Spleen (tissue), 11 donors: ENCODE results near the gene DHX35. TPM values are rescaled to one million over a fixed set of nuclear protein-coding genes. Genes with fewer than 3 reads are reported as not detected.

Experiments used
- DNase-seq: peaks from one replicate; pipeline ENCODE4 v3.0.0-alpha.2; 2020
- H3K27ac ChIP-seq, 8 donors: fragments of 200-600 bp; sonication (generic) in 7 of 8; 1 replicate in 4 of 8; 2 replicates in 4 of 8; pipeline versions ENCODE4 v1.5.0 to v1.8.0; 2016 to 2021; ENCODE audit warnings: inconsistent platforms in 4 of 8, mild to moderate bottlenecking in 4 of 8, moderate library complexity in 1 of 8
- H3K27me3 ChIP-seq, 7 donors: fragments of 200-600 bp; sonication (generic) in 6 of 7; replicated peaks in 1 of 7; 1 replicate in 4 of 7; 2 replicates in 3 of 7; pipeline versions ENCODE4 v1.5.0 to v1.8.0; 2016 to 2021; ENCODE audit warnings: inconsistent platforms in 3 of 7, mild to moderate bottlenecking in 1 of 7
- H3K36me3 ChIP-seq, 6 donors: fragments of 200-600 bp; sonication (generic) in 5 of 6; 1 replicate in 4 of 6; 2 replicates in 2 of 6; pipeline versions ENCODE4 v1.5.0 to v1.8.0; 2016 to 2021; ENCODE audit warnings: inconsistent platforms in 2 of 6
- H3K4me1 ChIP-seq, 6 donors: fragments of 200-600 bp; sonication (generic) in 5 of 6; 1 replicate in 3 of 6; 2 replicates in 3 of 6; pipeline versions ENCODE4 v1.5.0 to v1.8.0; 2016 to 2021; ENCODE audit warnings: inconsistent platforms in 3 of 6
- H3K4me3 ChIP-seq, 8 donors: fragments of 200-600 bp; sonication (generic) in 7 of 8; 1 replicate in 4 of 8; 2 replicates in 4 of 8; pipeline versions ENCODE4 v1.5.0 to v1.8.0; 2016 to 2021; ENCODE audit warnings: inconsistent platforms in 4 of 8, mild to moderate bottlenecking in 4 of 8, moderate library complexity in 2 of 8
- H3K9me3 ChIP-seq, 8 donors: fragments of 200-600 bp; sonication (generic) in 7 of 8; 1 replicate in 4 of 8; 2 replicates in 4 of 8; pipeline versions ENCODE4 v1.5.0 to v1.8.0; 2016 to 2021; ENCODE audit warnings: inconsistent platforms in 4 of 8
- CTCF ChIP-seq, 11 experiments: fragments of 200-600 bp in 7 of 11; fragments of 450-650 bp in 4 of 11; sonication (generic) in 4 of 11; IDR thresholded peaks in 8 of 11; conservative IDR thresholded peaks in 3 of 11; 1 replicate in 7 of 11; 2 replicates in 4 of 11; pipeline versions ENCODE4 v1.4.0 to v1.8.0; 2016 to 2021; ENCODE audit warnings: antibody characterized with exemption in 11 of 11, inconsistent platforms in 4 of 11, mild to moderate bottlenecking in 1 of 11
- POLR2A ChIP-seq, 3 donors: fragments of 450-650 bp; IDR thresholded peaks; one replicate each; pipeline ENCODE4 v1.5.1; 2017; ENCODE audit warnings: antibody characterized with exemption in 3 of 3, mild to moderate bottlenecking in 1 of 3
- POLR2AphosphoS5 ChIP-seq, 3 donors: sonication (generic); formaldehyde crosslinking; IDR thresholded peaks; one replicate each; pipeline ENCODE4 v1.5.1; 2017; ENCODE audit warnings: antibody characterized with exemption in 3 of 3
- WGBS, 5 donors: extraction: QIAGEN DNeasy Blood & Tissue Kit in 3 of 5; methylation state at CpG; one replicate each; pipeline versions ENCODE4 v1.1.5 to v1.1.7; 2013 to 2018; 5-methylcytosine and 5-hydroxymethylcytosine counted together
- intact Hi-C: fragments of 100-400 bp; cut with DNase I; formaldehyde crosslinking; loops from one replicate; pipeline ENCODE4 v1.15.0; 2023; ENCODE audit warnings: low total_unique reads
- polyA plus RNA-seq, 3 donors: library from polyadenylated mRNA; stranded (reverse); fragments of 200-250 nt; gene quantifications; one replicate each; pipeline ENCODE4 v1.2.1, GENCODE V29; 2013
- total RNA-seq, 7 donors: library from RNA; depleted of rRNA in 3 of 7; stranded (reverse); fragments of >200 nt in 3 of 7; fragmentation: NEBNext Ultra II Directional in 4 of 7; extraction: Animal tissue kit (Norgen Biotek cat#: 25700) in 4 of 7; gene quantifications; one replicate each; pipeline versions ENCODE4 v1.1.0 to v1.2.1, GENCODE V29; 2016 to 2021
- donor health status: healthy with polysubstance abuse.
- donor health status: DM: no; HTN: no; CAD: no; lungs with moderate emphysema.
- donor health status: DM: no; HTN: no; CAD: no.
- donor health status: Bipolar disorder and iron deficiency.
- donor health status: healthy.
- donor health status: DM: no; HTN: no; CAD: no.
- donor health status: DM: yes; HTN: yes; CAD: no.

Gene DHX35
- total and polyA plus RNA-seq, 10 donors, result 4.7 to 16.4 (median 11.3) TPM

GRCh38 chr20:38968090-38968489, 5.9 kb downstream of the DHX35 start:
- Histone ChIP-seq H3K27me3 (no peaks in the 10 kb centered on the region), H3K4me3 (no peak overlapping the region), H3K36me3 (peaks cover 0 to 72% (median 22%) of the 10 kb centered on the region in 6 donors), H3K9me3 (no peaks in the 10 kb centered on the region), H3K27ac (no peak overlapping the region), H3K4me1 (peaks cover 4 to 20% (median 7%) of the 10 kb centered on the region in 6 donors)
- intact Hi-C loops, result no loop called here
- 93 to 98% (median 95%) methylated on average over 5 to 6 of the region's 6 CpGs for WGBS, 5 donors
- no peak for DNase-seq
- TF ChIP-seq POLR2A (IDR thresholded peaks at IDR 0.05), result no peak

- no peak overlapping the region for H3K27ac ChIP-seq
- H3K4me1 ChIP-seq, result peaks cover 0 to 3% (median 0%) of the 10 kb centered on the region in 6 donors
- H3K9me3 ChIP-seq, result no peaks in the 10 kb centered on the region
- no peak overlapping the region for H3K4me3 ChIP-seq
- TF ChIP-seq CTCF (IDR thresholded peaks at IDR 0.05 in 8 of 11, conservative IDR thresholded peaks at IDR 0.05 in 3 of 11) (no peak), POLR2AphosphoS5 (IDR thresholded peaks at IDR 0.05) (no peak), POLR2A (IDR thresholded peaks at IDR 0.05) (no peak)
- no peak for DNase-seq
- no peaks in the 10 kb centered on the region for H3K27me3 ChIP-seq
- 79 to 92% (median 87%) methylated on average over 4 of the region's 4 CpGs for WGBS, 5 donors
- H3K36me3 ChIP-seq, result peaks cover 0 to 82% (median 25%) of the 10 kb centered on the region in 6 donors
- intact Hi-C loops, result no loop called here
These were observed 7.6 kb downstream of the DHX35 start for GRCh38 chr20:38969708-38970107.

- no peak for DNase-seq
- intact Hi-C loops, result no loop called here
- Histone ChIP-seq H3K4me3 (no peak overlapping the region), H3K27me3 (no peaks in the 10 kb centered on the region), H3K36me3 (peaks cover 0 to 79% (median 25%) of the 10 kb centered on the region in 6 donors), H3K27ac (no peak overlapping the region), H3K9me3 (no peaks in the 10 kb centered on the region), H3K4me1 (peaks cover 0 to 3% (median 0%) of the 10 kb centered on the region in 6 donors)
- no peak for TF ChIP-seq CTCF (IDR thresholded peaks at IDR 0.05 in 8 of 11, conservative IDR thresholded peaks at IDR 0.05 in 3 of 11)
- TF ChIP-seq POLR2A (IDR thresholded peaks at IDR 0.05), result no peak
- no peak for TF ChIP-seq POLR2AphosphoS5 (IDR thresholded peaks at IDR 0.05)
- 84 to 100% (median 97%) methylated on average over 1 of the region's 1 CpG for WGBS, 5 donors
These were observed 8.2 kb downstream of the DHX35 start for GRCh38 chr20:38970302-38970701.

- H3K27me3 ChIP-seq, result no peaks in the 10 kb centered on the region
- H3K36me3 ChIP-seq, result peaks cover 0 to 95% (median 26%) of the 10 kb centered on the region in 6 donors
- no peak overlapping the region for H3K4me3 ChIP-seq
- intact Hi-C loops, result no loop called here
- H3K9me3 ChIP-seq, result no peaks in the 10 kb centered on the region
- H3K27ac ChIP-seq, result no peak overlapping the region
- no peaks in the 10 kb centered on the region for H3K4me1 ChIP-seq
- no peak for TF ChIP-seq POLR2AphosphoS5 (IDR thresholded peaks at IDR 0.05)
- no peak for TF ChIP-seq POLR2A (IDR thresholded peaks at IDR 0.05)
- TF ChIP-seq CTCF (IDR thresholded peaks at IDR 0.05 in 8 of 11, conservative IDR thresholded peaks at IDR 0.05 in 3 of 11), result no peak
- DNase-seq, result no peak
These were observed 11.0 kb downstream of the DHX35 start for GRCh38 chr20:38973107-38973506.

- 89 to 94% (median 91%) methylated on average over 5 of the region's 5 CpGs for WGBS, 5 donors
- intact Hi-C loops, result no loop called here
- Histone ChIP-seq H3K27me3 (no peaks in the 10 kb centered on the region), H3K4me3 (no peak overlapping the region), H3K9me3 (no peaks in the 10 kb centered on the region), H3K27ac (no peak overlapping the region), H3K36me3 (peaks cover 0 to 92% (median 26%) of the 10 kb centered on the region in 6 donors), H3K4me1 (no peaks in the 10 kb centered on the region)
- DNase-seq, result no peak
- no peak for TF ChIP-seq POLR2AphosphoS5 (IDR thresholded peaks at IDR 0.05)
These were observed 11.5 kb downstream of the DHX35 start for GRCh38 chr20:38973645-38974044.
